Epidermal melanocyte (primary cell): ENCODE measurements around the gene CIDEC.
A peak's percentile ranks its signal among the peaks of the same experiment; 100 is the strongest.
"Not testable (repeated sequence)": the region's sequence is repeated elsewhere in the genome, so short reads cannot be mapped to it uniquely, and the experiment has no call there.

Source experiments
- DNase-seq: peaks from one replicate; pipeline ENCODE4 v3.0.0; 2011; ENCODE audit warnings: low spot score; ENCODE audit not compliant: insufficient read length

The CIDEC gene

DNA sequence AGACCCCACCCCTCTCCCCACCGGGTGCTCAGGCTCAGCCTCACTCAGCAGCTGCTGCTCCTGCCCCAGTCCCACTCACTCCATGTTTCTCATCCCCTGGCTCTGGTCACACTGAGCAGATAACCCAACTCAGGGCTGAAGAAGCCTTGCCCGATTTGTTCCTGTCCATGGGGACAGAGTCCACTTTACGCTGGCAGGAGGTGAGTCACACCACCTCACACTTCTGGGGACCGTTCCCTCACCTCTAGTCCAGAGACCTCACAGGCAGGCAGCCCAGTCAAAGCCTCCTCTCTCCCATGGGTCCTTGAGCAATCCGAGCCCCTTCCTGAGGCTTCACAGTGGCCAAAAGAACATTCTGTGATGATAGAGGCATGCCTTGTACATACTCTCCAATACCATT, 1.4 kb downstream of the CIDEC start:
- DNase-seq = no peak

DNA sequence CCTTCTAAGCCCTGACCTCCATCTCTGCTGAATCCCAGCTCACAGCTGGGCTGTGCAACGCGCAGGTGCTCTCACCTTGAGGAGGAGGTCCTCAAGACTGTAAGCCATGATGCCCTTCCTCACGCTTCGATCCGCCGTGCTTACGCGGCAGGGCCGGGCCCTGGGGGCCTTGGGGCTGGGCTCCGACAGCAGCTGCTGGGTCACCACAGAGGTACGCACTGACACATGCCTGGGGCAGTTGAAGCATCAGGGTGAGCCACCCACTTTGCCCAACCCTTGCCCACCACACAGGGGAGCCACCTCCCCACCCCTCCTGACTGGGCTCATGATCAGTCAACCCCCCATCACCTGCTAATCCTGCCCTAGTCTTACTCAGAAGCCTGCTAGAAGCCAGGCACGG, 3.1 kb downstream of the CIDEC start:
- DNase-seq = no peak

DNA sequence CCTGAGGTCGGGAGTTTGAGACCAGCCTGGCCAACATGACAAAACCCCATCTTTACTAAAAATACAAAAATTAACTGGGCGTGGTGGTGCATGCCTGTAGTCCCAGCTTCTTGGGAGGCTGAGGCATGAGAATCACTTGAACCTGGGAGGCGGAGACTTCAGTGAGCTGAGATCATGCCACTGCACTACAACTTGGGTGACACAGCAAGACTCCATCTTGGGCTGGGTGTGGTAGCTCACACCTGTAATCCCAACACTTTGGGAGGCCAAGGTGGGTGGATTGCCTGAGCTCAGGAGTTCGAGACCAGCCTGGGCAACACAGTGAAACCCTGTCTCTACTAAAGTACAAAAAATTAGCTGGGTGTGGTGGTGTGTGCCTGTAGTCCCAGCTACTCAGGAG, 3.8 kb downstream of the CIDEC start:
- DNase-seq = not testable (repeated sequence)

DNA sequence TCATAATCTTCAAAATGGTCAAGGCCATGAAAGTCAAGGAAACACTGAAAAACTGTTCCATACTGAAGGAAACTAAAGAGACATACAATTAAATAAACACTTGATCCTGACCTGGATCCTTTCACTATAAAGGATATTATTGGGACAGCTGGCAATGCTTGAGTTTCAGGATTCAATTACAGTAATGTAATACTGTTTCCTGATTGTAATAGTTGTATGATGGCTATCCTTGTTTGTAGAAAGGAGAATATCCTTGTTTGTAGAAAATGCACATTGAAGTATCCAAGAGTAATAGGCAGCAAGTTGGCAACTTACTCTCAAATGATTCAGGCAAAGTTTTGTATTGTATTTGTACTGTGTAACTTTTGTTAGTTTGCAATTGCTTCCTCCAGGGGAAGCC, 4.6 kb downstream of the CIDEC start:
- DNase-seq = no peak

DNA sequence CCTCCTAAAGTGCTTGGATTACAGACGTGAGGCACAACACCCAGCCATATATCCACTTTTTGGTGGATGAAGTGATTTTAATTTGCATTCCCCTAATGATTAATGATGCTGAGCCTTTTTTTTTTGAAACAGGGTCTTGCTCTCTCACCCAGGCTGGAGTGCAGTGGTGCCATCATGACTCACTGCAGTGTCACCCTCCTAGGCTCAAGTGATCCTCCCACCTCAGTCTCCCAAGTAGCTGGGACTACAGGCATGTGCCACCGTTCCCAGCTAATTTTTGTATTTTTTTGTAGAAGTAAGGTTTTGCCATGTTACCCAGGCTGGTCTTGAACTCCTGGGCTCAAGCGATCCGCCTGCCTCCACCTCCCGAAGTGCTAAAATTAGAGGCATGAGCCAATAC, 8.0 kb downstream of the CIDEC start:
- not testable (repeated sequence) for DNase-seq

DNA sequence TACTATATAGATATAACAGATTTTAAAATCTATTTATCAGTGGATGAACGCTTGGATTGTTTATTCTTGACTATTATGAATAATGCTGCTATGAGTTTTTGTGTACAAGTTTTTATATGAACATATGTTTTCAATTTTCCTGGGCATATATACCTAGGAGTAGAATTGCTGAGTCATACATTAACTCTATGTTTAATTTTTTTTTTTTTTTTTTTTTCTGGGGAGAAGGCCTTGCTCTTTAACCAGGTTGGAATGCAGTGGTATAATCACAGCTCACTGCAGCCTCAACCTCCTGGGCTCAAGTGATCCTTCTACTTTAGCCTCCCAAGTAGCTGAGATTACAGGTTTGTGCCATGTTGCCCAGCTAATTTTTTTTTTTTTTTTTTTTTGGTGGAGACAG, 9.1 kb downstream of the CIDEC start:
- DNase-seq = no peak

DNA sequence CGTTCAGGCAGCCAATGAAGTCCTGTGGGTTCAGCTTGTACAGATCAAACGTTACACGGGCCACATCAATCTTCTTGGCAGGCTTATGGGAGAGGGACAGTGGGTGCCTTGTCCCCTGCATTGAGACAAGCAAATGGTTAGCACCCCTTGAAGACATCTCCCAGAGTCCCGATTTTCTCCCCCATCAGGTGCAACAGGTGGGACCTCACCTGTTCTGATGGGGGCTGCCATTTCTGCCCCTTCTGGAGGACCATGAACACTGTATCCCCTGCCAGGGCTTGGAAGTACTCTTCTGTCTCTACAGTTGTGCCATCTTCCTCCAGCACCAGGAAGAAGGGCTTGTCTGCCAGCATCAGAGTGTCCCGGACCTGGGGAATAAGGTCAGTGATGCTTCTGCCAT, 10.1 kb downstream of the CIDEC start:
- DNase-seq = no peak

DNA sequence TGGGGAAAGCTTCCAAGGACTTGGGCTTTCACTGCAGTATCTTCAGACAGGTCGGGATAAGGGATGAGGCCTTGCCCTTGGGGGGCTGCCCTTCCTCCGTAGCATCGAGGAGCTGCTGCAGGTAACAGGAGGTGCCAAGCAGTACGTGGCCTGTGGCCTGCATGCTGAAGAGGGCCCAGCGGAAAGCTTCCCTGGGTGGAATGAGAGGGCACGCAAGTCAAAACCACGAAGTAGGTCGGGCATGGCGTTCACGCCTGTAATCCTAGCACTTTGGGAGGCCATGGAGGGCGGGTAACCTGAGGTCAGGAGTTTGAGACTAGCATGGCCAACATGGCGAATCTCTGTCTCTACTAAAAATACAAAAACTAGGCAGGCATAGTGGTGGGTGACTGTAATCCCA, 12.9 kb downstream of the CIDEC start:
- no peak for DNase-seq

DNA sequence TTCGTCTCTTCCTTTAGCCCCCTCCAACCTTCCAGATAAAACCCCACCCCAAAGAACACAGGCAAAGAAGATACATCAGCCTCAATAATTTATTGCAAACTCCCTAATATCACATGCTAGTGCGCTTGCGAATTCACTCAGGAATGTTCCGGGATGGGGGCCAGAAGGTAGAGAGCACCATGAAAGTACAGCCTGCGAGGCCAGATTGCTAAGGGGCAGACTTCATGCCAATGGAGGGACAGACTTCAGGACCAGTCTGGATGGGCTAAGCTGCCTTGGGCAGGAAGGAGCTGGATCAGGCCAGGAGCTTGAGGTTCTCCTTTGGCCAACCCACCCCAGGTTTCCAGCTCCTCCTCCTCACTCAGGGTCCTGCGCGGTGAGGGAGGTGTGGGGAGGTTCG, 13.4 kb downstream of the CIDEC start:
- no peak for DNase-seq

DNA sequence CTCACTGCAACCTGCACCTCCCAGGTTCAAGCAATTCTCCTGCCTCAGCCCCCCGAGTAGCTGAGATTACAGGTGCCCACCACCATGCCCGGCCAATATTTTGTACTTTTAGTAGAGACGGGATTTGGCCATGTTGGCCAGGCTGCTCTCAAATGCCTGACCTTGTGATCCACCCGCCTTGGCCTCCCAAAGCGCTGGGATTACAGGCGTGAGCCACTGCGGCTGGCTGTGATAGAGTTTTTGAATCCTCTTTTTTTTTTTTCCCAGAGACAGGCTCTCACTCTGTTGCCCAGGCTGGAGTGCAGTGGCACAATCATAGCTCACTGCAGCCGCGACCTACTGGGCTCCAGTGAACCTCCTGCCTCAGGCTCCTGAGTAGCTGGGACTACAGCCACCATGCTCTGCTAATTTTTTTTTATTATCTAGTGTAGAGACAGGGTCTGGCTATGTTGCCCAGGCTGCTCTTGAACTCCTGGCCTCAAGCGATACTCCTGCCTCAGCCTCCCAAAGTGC, 14.9 kb downstream of the CIDEC start:
- DNase-seq = not testable (repeated sequence)

DNA sequence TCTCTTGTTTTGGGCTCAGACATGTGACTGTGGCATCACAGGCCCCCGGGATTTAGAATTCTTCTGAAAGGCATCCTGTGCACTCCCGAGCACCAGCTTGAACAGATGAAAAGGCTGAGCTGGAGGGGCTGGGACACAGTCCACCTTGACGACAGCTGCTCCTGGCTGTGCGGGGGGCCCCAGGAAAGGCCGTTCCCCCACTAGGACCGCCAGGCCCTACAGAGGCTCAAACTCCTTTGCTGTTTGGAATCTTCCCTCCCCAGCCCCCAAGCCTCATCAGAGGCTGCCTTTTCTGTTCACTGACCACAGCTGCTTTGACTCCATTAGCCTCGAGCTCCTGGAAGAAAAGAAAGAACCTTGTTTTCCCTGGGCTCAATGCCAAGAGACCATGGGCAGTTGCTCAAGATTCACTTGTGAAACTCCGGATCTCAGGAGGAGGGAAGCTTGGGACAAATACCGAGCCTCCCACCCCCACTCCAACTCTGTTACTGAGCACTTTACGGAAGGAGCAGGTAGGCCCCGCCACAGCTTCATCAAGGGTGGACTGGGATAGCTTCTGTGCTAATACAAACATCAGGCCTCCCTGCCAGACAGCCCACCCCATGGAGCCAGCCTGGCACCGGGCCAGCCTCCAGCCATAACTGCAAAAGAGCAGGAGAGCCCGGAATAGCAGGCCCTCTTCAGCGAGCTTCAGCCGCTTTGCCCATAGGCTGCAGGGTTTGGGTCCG, 15.7 kb downstream of the CIDEC start:
- DNase-seq = peak; percentile 75

DNA sequence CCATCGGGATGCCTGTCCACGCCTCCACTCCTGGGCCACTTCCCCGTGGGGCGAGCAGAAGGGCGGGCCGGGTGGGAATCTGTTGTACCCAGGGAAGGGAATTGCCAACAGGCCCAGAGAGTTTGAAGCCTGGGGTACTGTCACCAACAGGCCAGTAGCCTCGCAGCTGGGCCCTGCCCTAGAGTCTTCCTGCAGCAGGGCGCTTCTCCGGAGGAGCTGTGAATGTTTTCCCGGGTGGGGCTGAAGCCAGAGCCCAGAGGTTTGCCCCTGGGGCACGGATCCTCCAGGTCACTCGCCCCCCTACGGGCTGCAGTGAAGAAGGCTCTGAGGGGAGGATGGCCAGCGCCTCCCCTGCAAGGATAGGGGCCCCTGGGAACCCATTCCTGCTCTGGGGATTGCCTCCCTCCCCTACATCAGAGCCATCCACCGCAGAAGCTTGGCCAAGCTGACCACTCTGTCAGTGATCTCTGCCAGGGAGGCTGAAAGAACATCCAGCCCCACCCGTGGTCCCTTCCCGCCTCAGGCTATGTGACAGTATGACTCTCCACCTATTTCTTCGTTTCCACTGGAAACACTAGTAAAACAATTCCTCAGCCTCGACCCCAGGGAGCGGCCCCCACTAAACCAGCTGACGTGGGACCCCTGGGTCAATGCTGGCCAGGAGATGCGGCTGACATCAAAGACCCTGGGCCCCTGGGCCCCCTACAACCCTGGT, 16.8 kb downstream of the CIDEC start:
- DNase-seq = no peak

DNA sequence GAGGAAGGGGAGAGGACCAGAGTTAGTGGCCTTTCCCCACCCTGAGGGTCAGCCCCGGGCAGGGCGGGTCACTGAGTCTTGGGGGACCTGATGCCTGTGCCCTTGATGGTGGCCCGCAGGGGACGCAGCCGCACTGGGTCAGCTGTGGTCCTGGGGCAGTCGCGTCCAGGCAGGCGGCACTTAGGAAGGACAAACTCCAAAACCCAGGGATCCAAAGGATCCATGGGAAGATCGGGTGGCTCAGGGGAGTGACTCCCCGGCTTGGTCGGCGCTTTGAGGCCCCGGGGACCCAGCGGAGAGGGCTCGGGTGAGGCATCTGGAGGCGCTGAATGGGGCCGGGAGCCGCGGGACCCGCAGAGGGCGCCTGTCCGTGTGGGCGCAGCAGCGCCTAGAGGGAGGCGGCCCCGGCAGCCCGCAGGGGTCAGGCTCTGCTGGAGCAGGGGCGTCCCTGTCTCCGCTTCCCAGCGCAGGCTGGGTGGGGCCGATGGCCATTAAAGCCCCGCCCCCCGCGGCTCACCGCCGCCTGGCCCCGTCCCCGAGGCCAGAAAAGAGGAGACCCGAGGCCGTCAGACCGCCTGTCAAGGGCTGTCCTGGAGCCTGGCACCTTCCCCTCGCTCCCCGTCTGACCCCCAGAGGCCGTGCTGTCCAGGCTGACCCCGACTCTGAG, 17.5 kb downstream of the CIDEC start:
- DNase-seq = no peak

DNA sequence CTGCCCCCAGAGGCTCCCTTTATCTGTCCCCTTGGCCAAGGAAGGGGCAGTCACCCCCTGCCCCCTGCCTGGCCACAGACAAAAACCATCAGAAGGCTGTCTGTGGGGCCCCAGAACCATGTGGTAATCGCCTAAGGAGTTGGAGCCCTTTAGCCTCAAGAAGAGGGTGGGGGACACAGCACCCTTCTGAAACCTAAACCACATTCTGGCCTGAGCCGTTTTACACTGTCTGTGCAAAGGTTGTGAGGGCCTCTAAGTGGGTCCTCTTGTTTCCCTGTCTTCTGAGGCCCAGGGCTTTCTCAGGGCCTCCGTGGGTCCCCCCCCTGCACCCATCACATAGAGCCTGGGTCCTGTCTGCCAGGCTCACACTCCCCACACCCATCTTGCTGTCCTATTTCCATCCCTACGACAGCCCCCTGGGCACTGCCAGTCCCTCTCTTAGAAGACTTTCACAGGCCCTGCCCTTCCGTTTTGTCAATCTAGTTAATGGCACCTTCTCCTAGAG, 18.4 kb downstream of the CIDEC start:
- no peak for DNase-seq

DNA sequence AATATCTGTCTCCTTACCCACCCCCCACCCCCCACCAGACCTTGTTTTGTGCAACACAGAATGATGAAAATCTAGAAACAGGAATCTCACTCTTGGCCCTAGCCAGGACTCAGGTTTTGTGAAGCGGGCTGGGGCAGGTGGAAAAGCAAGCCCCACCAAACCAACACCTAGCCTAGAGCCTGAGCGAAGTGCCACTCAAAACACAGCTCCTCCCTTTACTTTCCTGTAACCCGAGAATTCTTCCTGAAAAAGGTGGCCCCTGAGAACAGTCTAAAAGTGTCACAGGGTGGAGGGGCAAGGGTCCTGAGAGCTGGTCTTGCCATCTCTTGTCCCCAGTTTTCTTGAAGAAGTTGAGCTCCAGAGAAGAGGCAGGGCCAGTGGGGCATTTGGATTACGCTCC, 18.9 kb downstream of the CIDEC start:
- no peak for DNase-seq

DNA sequence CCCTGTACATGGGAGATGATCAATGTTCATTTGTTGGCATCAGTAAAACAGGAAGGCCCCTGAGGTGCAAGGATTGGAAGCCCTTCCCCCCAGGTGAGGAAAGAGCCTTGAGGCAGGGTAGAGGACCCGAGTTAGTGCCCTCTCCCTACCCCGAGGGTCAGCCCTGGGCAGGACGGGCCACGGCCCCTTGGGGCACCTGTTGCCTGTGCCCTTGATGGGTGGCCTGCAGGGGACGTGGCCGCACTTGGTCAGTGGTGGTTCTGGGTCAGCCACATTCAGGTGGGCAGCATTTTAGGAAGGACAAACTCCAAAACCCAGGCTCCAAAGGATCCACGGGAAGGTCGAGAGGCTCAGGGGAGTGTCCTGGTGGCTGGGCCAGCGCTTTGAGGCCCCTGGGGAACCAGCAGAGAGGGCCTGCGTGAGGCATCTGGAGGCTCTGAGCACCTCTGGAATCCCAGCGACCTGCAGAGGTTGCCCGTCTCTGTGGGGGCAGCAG, 20.5 kb downstream of the CIDEC start:
- no peak for DNase-seq

DNA sequence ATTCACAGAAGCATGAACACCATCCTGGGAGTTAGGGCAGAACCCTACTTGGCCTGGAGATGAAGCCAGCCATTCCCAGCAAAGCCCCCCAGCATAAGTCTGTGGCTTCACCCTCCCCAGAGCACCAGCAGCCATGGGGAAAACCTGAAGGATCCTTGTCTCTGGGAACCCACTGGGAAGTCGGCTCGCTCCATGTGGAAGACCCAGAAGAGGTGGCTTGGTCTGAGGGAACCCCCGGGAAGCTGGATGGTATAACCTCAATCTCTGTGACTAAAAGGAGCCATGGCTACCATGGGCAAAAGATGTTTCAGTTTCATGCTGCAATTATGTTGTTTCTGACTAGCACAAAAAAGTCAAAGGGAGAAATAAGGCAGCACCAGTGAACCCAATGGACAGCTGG, 24.5 kb downstream of the CIDEC start:
- no peak for DNase-seq

DNA sequence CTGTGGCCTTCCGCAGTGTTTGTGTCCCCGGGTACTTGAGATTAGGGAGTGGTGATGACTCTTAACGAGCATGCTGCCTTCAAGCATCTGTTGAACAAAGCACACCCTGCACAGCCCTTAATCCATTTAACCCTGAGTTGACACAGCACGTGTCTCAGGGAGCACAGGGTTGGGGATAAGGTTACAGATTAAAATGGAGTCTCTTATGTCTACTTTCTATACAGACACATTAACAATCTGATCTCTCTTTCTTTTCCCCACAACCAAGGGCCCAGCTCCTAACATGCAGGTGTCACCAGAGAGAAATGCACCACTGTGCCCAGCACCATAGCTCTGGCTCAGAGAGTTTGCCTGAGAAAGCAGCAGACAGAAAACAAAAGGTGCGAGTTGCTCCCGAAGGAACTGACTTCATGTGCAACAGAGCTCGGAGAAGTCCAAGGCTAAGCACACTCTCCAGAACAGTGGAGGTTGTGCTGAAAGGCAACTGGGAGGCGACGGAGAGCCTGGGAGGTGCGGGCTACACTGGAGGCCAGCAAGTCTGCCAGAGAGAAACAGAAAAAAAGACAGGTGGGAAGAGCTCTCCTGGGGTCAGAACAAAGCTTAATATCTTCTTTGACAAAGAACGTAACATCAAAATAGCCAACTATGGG, 25.6 kb downstream of the CIDEC start:
- DNase-seq = not testable (repeated sequence)

DNA sequence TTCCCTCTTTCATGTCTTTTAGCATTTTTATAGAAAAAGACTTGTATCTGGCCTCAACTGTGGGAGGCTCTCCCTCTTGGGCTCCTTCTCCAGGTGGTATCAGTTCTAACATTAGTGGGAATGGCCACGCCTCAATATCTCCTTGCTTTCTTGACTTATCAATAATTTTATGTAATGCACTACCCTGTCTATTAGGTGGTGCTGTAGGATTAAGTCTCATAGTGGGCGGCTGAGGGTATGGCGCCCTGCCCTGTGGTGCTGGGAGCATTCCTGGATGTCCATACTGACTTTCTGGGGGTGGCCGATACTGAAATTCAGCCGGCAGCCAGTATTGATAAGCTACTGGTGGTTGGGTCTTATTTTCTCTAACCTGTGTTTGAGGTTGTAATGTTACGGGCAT, 27.5 kb downstream of the CIDEC start:
- no peak for DNase-seq

DNA sequence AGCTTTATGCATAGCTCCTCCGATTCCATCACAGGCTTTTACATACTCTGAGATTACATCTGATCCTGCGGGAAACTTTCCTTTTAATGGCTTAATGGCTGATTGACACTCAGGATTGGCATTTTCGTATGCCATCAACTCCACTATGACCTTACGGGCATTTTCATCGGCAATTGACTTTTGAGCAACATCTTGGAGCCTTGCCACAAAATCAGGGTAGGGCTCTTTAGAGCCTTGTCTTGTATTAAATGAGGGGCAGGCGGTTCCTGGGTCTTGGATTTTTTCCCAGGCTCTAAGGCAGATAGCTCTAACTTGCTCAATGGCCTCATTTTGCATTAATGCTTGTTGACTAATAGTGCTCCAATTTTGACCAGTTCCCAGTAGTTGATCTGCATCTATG, 28.1 kb downstream of the CIDEC start:
- not testable (repeated sequence) for DNase-seq

DNA sequence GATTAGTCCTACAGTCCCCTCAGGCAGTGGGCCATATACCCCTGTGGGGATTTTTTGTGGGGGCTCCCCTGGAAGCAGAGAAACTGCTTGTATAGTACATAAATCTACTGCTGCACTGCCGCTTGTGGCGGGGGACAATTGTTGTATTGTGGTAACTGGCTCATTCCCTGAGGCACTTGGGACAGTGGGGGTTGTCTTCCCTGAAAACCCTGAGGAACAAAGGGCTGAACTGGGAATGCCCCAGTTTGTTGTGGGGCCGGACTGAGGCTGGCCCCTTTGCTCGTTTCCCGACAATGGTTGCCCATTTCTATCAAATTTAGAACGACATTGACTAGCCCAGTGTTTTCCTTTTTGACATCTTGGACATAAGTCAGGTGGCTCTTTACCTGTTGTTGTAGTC, 28.7 kb downstream of the CIDEC start:
- not testable (repeated sequence) for DNase-seq
